H1 (cell line): ENCODE data around the gene TOPORS. TPM values are rescaled to one million over a fixed set of nuclear protein-coding genes. Genes with fewer than 3 reads are reported as not detected.

Experiments
- ASH2L ChIP-seq: fragments of 200-600, 300-600 bp; sonication (generic); IDR thresholded peaks from one replicate; pipeline ENCODE4 v1.7.1; 2017; ENCODE audit warnings: low read length
- HDAC6 ChIP-seq: IDR thresholded peaks from one replicate; pipeline ENCODE4 v1.7.1; 2012; ENCODE audit warnings: low read depth, mild to moderate bottlenecking, inconsistent platforms, low read length, moderate library complexity
- POLR2A ChIP-seq, 2 experiments: IDR thresholded peaks; 1 replicate in 1 of 2; 2 replicates in 1 of 2; pipeline ENCODE4 v1.6.1; 2011; ENCODE audit warnings: low read depth in 2 of 2, low read length in 2 of 2, mild to moderate bottlenecking in 2 of 2; ENCODE audit errors: control extremely low read depth in 1 of 2
- RNF2 ChIP-seq: fragments of 200-900, 300-1000 bp; sonication (generic); IDR thresholded peaks from 2 replicates; pipeline ENCODE4 v1.7.1; 2016; ENCODE audit warnings: borderline replicate concordance, low read depth, mild to moderate bottlenecking, antibody characterized with exemption, low read length; ENCODE audit not compliant: poor library complexity, severe bottlenecking; ENCODE audit errors: missing control alignments
- RXRA ChIP-seq: IDR thresholded peaks from 2 replicates; pipeline ENCODE4 v1.6.1; 2011; ENCODE audit warnings: low read depth, mild to moderate bottlenecking, low read length, moderate library complexity; ENCODE audit not compliant: insufficient read depth
- SIN3A ChIP-seq, 2 experiments: IDR thresholded peaks in 1 of 2; conservative IDR thresholded peaks in 1 of 2; 2 replicates each; pipeline ENCODE4 v1.6.1; 2011 to 2012; ENCODE audit warnings: low read length in 2 of 2, improper control_type of control experiment in 1 of 2, low read depth in 1 of 2, mild to moderate bottlenecking in 1 of 2
- SP1 ChIP-seq: IDR thresholded peaks from 2 replicates; pipeline ENCODE4 v1.6.1; 2011; ENCODE audit warnings: low read depth, low read length
- TEAD4 ChIP-seq: IDR thresholded peaks from 2 replicates; pipeline ENCODE4 v1.6.1; 2012; ENCODE audit warnings: low read depth, low read length, inconsistent platforms, mixed read lengths
- polyA plus RNA-seq, 7 experiments: library from polyadenylated mRNA; depleted of rRNA in 3 of 7; stranded (reverse) in 5 of 7; unstranded in 2 of 7; fragments of >200 nt in 5 of 7; fragments of 200-250 nt in 2 of 7; gene quantifications; 1 replicate in 5 of 7; 2 replicates in 1 of 7; 4 replicates in 1 of 7; pipeline versions ENCODE4 v1.2.1 to v1.2.3, GENCODE V29; 2011 to 2013; ENCODE audit warnings: missing spikeins in 2 of 7, mixed read lengths in 2 of 7
- total RNA-seq: library from RNA; stranded (reverse); fragmentation: NEBNext Ultra II Directional; extraction: Animal tissue kit (Norgen Biotek cat#: 25700); gene quantifications from 2 replicates; pipeline ENCODE4 v1.2.1, GENCODE V29; 2021

Gene TOPORS
- total and polyA plus RNA-seq, 2 of the 8 experiments (the other 6 are each of a cell fraction or from before 2014, with no cell fraction given), result 10.3 to 30.7 TPM

DNA sequence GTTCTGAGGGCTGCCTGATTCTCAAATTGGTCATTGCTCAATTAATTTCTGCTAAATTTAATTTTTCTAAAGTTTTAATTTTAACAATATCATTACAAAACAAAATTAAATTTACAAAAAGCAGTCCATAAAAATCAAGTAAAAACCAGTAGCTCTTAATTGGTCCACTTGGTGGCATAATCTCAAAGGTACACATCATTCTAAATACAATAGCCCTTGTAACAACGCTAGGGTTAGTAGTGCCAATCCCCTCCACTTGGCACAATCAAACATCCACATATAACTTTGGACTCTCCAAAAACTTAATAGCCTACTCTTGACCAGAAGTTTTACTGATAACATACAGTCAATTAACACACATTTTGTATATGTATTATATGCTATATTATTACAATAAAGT lies 22.5 kb upstream of the TOPORS start (continued):
- TF ChIP-seq SP1 (no peak), POLR2A (IDR thresholded peaks at IDR 0.05; ENCODE audit: control extremely low read depth in 1 of 2, low read depth in 2 of 2, low read length in 2 of 2) (no peak), HDAC6 (no peak), ASH2L (no peak), RNF2 (no peak), TEAD4 (no peak), SIN3A (conservative IDR thresholded peaks at IDR 0.05 in 1 of 2, IDR thresholded peaks at IDR 0.05 in 1 of 2; ENCODE audit: low read depth in 1 of 2, low read length in 2 of 2) (no peak), RXRA (no peak)
